HG02571 (cell line): ENCODE data around the gene PSMC2.

Source experiments
- ATAC-seq: cut with Tn5 transposase; IDR thresholded peaks from one replicate; pipeline ENCODE4 v1.9.1; 2021; ENCODE audit warnings: mild to moderate bottlenecking, moderate library complexity; ENCODE audit not compliant: unreplicated experiment

PSMC2 gene

GRCh38 chr7:103347507-103348267, at the start of gene PSMC2:
Gene PSMC2 (plus strand): TSS chr7:103347643. CDS start chr7:103347712, 69 bp downstream.
- ATAC-seq: peak; percentile 71

DNA sequence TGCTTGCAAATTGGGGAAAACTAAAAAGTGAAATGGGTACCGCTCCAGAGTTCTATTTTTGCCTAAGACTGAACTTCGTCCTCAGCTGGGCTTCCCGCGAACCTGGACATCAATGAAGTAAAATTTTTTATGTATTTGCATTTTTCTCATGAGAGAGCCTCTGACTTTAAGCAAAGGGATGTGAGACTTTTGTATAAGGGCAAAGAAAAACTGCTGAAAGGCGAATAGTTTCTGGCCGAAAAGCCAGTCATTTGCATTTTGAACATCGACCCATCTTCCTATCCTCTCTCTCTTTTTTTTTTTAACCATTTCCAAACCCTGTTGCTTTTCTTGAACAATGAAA, 49.6 kb upstream of the PSMC2 start:
- no peak for ATAC-seq

- no peak for ATAC-seq
These were observed 47.8 kb upstream of the PSMC2 start for GRCh38 chr7:103299660-103300059.

GRCh38 chr7:103301441-103301840, 46.0 kb upstream of the PSMC2 start:
- ATAC-seq: no peak

- no peak for ATAC-seq
These were observed 39.8 kb upstream of the PSMC2 start for GRCh38 chr7:103307503-103308231.

- no peak for ATAC-seq
These were observed 32.6 kb upstream of the PSMC2 start for GRCh38 chr7:103314852-103315251.

- no peak for ATAC-seq
These were observed 31.0 kb upstream of the PSMC2 start for GRCh38 chr7:103316380-103316941.

GRCh38 chr7:103317009-103317408, 30.4 kb upstream of the PSMC2 start:
- no peak for ATAC-seq

GRCh38 chr7:103325744-103326143, 21.7 kb upstream of the PSMC2 start:
- ATAC-seq: no peak

DNA sequence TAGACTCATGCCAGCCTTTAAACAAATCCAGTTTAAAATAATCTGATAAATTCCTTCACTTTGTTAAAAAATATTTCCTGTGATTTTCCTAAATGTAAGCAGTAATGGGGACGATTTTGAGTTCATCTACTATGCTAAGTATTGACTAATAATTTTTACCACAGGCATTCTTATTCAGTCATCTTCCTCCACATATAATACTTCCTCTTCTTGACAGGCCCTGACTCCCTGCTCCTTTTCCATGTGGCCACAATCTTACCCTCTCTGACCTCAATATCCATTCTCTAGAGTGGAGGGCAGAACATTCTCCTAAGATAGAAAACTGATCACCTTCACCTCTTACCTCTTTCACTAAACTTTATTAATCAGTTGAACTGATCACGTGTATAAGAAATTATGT, 10.7 kb upstream of the PSMC2 start:
- ATAC-seq: no peak

GRCh38 chr7:103338864-103339263, 8.6 kb upstream of the PSMC2 start:
- ATAC-seq: no peak

DNA sequence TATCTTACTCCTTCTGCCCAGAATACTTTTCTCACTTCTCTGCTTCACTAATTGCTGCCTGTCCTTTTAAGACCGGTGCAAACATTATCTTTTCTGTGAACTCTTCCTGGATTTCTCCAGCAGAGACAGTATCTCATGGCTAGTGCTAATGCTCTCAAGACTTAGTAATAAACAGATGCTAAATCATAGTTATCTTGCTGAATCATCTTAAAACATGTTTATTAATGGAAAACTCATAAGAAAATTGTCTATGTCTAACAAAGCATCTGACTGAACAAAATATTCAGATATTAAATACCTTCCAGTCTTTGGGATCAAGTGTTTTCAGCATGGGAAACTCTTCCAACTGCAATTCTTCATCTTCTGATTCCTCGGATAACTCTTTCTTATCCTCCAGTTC, 6.0 kb upstream of the PSMC2 start:
- no peak for ATAC-seq

DNA sequence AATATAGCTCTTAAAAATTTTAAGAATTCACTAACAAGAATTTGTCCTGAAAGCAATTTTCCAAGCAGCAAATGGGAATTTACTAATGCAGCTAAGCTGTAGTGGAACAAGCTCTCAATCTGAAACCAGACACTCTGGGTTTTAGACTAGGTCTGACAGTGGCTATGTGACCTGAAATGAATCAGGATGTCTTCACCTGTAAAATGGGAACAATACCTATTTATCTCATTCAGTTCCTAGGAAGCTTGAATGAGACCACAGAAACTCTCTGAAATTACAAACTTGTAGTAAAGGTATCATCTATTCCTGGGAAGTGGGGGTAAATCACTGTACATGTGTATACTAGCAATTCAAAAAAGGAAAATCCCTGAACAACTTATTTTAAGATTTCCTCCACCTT, 4.1 kb upstream of the PSMC2 start:
- no peak for ATAC-seq

DNA sequence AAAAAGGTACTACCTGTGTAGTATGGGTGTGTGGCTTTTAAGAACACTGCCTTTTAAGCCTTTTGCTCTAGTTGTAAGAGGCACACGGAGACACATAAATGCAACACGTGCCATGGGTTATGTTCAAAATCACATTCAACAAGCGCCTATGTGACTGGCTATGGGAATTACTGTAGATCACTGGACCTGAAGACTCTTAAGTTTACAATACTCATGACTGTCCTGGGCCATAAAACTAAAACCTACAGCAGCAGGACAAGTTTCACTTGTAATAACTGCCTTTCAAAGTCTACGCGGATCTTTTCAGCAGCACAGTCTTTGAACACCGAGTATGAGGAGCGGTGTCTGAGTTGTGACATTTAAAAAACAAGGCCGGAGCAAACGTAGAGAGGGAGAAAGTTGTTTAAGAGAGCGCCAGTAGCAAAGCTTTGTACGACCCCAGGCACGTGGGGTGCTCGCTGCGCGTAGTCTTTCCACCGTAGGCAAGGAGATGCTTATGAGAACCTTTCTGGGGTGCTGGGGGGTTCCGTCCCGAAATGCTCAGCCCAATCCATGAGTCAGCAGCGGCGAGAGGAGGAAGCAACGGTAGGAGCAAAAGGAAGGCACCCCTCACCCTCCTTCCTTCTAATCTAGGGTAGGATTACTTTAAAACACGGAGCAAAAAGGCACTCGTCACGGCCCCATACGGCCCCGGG, 3.5 kb upstream of the PSMC2 start:
- peak; percentile 14 for ATAC-seq

- ATAC-seq: peak; percentile 69
These were observed 2.8 kb upstream of the PSMC2 start, which contains the start of gene DNAJC2 for GRCh38 chr7:103344453-103345149. Gene DNAJC2 (minus strand): TSS chr7:103344767. CDS start chr7:103344622, 145 bp downstream.

GRCh38 chr7:103346396-103346795, 1.0 kb upstream of the PSMC2 start:
- no peak for ATAC-seq

DNA sequence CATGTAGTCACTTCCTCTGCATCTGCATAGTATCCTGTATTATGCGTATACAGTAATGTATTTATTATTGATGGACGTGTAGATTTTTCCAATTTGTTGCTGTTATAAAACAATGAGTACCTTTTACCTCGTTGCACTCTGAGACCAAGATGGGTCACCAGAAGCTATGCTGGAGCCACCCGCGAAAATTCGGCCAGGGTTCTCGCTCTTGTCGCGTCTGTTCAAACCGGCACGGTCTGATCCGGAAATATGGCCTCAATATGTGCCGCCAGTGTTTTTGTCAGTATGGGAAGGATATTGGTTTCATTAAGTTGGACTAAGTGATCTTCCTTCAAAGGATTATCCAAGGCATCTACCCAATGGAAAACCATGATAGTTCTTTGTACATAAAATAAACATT, 1.0 kb downstream of the PSMC2 start:
- ATAC-seq: no peak

- no peak for ATAC-seq
These were observed 1.5 kb downstream of the PSMC2 start for GRCh38 chr7:103348959-103349358.

- ATAC-seq: no peak
These were observed 2.4 kb downstream of the PSMC2 start for GRCh38 chr7:103349805-103350204.

GRCh38 chr7:103369432-103369831, 22.0 kb downstream of the PSMC2 start:
- ATAC-seq: no peak
